BJ (cell line): ENCODE measurements around the gene ZCCHC2. TPM values are rescaled to one million over a fixed set of nuclear protein-coding genes. Genes with fewer than 3 reads are reported as not detected.

Experiments
- CTCF ChIA-PET: fragments of 350-600 bp; formaldehyde crosslinking; extraction: SDS; loops from one replicate; lab custom pipeline; 2021; ENCODE audit warnings: antibody characterized with exemption, inconsistent platforms; lab: Yijun Ruan, JAX
- POLR2A ChIA-PET: fragments of 300-600 bp; sonication (Branson Sonifier 250); formaldehyde crosslinking; extraction: SDS; loops from one replicate; lab custom pipeline; 2021; ENCODE audit warnings: antibody characterized with exemption; lab: Charles Lee
- DNase-seq: peaks from one replicate; pipeline ENCODE4 v3.0.0-alpha.2; 2011; ENCODE audit warnings: low read depth
- H3K27me3 ChIP-seq: 2 replicates; pipeline ENCODE4 v1.6.0; 2011; ENCODE audit warnings: low read length; ENCODE audit not compliant: control insufficient read depth, insufficient read depth
- H3K36me3 ChIP-seq: 2 replicates; pipeline ENCODE4 v1.5.1; 2011; ENCODE audit warnings: low read length; ENCODE audit not compliant: control insufficient read depth, insufficient read depth
- H3K4me3 ChIP-seq: 2 replicates; pipeline ENCODE4 v1.5.1; 2011; ENCODE audit warnings: low read depth, mild to moderate bottlenecking, control low read depth, low read length
- polyA plus RNA-seq: library from polyadenylated mRNA; depleted of rRNA; stranded (reverse); fragments of >200 nt; gene quantifications from 2 replicates; pipeline ENCODE4 v1.2.3, GENCODE V29; 2011
- TF ChIP-seq, protein P1 (sequence below): IDR thresholded peaks from 2 replicates; pipeline ENCODE4 v1.5.1; 2011; ENCODE audit warnings: low read depth, mild to moderate bottlenecking, control low read depth, inconsistent platforms, low read length, moderate library complexity; ENCODE audit not compliant: insufficient read depth

The ZCCHC2 gene
- polyA plus RNA-seq, 1 experiment, result 5.8 TPM

DNA sequence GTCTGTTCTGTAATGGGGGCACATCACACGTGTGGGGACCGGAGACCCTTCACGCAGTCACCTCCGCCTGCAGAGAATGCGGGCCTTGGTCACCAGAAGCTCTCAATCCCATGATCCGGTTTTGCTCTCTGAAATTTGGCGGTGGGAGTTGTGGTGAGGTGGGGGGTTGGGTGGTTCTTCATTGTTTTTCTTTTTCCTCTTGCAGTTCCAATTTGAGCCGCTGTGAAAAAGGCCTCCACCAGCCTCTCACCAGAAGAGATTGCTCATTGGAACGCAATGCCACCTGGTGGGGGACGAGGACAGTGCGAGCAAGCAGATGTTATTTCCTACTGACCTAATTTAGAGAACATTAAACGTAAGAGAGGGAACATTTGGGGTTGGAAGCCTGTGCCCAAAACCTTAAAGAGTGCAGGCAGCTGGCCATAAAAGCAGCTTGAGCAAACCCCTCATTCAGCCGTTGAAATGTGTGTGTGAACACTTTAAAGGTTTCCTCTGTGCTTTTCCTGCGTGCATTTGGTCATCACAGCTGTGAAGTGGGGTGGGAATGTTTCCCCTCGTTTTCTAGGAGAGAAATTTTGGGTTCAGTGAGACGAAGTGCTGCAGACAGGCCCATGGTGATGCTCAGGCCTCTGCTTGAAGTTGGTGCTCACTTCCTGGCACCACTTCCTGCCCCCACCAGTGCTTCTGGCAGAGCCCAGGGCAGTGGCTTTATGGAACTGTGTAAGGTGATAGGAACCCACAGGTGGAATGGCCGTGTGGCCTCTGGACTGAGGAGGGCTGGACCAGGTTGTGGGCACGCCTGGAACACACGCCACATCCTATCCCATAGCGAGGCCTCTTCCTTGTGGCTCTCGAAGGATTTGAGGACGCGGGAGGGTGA, 61.7 kb downstream of the ZCCHC2 start:
- ChIA-PET CTCF (interaction anchor here (0.7 to 6.9 kb wide), 35 partner anchors 9 to 403 kb away, joined by 3 to 131 read pairs (median 5); partner anchors contain the start of genes PIGN and RELCH), POLR2A (no interaction called here)
- TF ChIP-seq, protein P1, sequence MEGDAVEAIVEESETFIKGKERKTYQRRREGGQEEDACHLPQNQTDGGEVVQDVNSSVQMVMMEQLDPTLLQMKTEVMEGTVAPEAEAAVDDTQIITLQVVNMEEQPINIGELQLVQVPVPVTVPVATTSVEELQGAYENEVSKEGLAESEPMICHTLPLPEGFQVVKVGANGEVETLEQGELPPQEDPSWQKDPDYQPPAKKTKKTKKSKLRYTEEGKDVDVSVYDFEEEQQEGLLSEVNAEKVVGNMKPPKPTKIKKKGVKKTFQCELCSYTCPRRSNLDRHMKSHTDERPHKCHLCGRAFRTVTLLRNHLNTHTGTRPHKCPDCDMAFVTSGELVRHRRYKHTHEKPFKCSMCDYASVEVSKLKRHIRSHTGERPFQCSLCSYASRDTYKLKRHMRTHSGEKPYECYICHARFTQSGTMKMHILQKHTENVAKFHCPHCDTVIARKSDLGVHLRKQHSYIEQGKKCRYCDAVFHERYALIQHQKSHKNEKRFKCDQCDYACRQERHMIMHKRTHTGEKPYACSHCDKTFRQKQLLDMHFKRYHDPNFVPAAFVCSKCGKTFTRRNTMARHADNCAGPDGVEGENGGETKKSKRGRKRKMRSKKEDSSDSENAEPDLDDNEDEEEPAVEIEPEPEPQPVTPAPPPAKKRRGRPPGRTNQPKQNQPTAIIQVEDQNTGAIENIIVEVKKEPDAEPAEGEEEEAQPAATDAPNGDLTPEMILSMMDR, result peak; percentile 98
- Histone ChIP-seq H3K27me3 (no peaks in the 10 kb centered on the region), H3K36me3 (no peaks in the 10 kb centered on the region), H3K4me3 (no peak overlapping the region)
- DNase-seq, result peak; percentile 13

DNA sequence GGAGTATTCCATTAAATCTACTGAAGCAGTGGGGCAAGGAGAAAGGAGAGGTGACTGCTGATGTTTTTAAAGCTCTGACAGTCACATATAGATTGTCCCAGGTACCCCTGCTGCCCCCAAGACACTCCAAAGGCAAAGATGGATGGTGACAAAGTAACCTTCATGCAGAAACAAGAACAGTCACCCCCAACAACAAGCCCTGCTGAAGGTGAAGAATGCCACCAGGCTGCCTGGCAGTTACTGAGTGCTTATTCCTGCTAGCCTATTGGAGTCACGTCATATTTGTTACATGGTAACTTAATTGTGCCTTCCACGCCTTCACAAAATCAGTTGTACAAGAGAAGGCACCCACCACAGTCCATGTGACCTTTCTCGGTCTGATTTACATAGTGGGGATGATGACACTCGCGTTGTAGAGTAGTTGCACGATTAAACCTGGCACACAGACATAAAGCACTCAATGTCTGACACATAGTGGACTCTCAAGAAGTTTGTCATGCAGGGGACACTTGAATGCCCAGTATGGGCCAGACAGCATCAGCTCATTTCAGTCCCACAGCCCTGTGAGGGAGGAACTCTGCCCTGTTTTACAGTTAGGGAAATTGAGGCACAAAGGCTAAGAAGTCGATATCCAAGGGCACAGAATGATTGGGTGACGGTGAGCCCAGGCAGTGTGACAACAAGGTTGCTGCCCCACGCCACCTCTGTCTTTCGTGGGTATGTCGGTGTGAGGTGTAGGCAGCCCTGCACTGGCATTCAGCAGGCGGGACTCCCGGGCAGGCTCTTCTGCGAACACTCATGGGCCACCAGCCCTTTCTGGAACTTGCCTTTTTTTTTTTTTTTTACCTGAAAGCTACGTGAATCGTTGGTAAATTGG, 62.7 kb downstream of the ZCCHC2 start:
- TF ChIP-seq, protein P1, result no peak
- POLR2A ChIA-PET, result no interaction called here
- CTCF ChIA-PET, result interaction anchor here (0.6 to 6.9 kb wide), 27 partner anchors 10 to 751 kb away, joined by 3 to 131 read pairs (median 6); partner anchors contain the start of genes PHLPP1, PIGN and RELCH
- no peaks in the 10 kb centered on the region for H3K36me3 ChIP-seq
- DNase-seq, result no peak
- 0 out of 2 replicates have a peak, but pooled peaks cover 2% of the 10 kb centered on the region for H3K27me3 ChIP-seq
- H3K4me3 ChIP-seq, result no peak overlapping the region

DNA sequence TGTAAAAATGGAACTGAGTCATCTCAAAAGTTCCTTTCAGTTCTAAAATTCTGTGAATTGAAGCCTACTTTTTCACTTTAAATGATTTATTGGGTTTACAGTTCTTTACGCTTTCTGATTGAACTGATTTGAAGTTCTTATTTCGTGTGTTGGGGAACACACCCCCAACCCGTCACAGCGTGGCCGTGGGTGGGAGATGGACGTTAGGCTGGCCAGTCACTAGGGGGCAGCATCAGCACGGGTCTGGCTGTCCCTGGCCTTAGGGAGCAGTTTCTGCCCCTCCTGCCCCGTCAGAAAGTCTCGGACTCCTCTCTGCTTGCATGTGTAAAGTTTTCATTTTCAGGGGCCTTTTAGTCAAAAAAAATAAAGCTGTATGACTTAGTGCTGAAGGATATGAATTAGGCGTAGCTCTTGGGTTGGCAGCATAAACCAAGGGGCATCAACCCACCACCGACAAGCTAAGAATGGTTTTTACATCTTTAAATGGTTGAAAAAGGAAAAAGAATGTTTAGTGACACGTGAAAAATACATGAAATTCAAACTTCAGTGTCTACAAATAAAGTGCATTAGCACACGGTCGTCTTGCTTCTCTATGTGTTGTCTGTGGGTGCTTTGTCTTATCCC, 63.4 kb downstream of the ZCCHC2 start:
- POLR2A ChIA-PET, result no interaction called here
- 0 out of 2 replicates have a peak, but pooled peaks cover 2% of the 10 kb centered on the region for H3K27me3 ChIP-seq
- TF ChIP-seq, protein P1, result peak; percentile 96
- H3K36me3 ChIP-seq, result no peaks in the 10 kb centered on the region
- H3K4me3 ChIP-seq, result no peak overlapping the region
- peak; percentile 7 for DNase-seq
- CTCF ChIA-PET, result interaction anchor here (0.6 to 6.9 kb wide), 39 partner anchors 8 to 899 kb away, joined by 3 to 131 read pairs (median 4); partner anchors contain the start of genes PHLPP1, PIGN and RELCH

DNA sequence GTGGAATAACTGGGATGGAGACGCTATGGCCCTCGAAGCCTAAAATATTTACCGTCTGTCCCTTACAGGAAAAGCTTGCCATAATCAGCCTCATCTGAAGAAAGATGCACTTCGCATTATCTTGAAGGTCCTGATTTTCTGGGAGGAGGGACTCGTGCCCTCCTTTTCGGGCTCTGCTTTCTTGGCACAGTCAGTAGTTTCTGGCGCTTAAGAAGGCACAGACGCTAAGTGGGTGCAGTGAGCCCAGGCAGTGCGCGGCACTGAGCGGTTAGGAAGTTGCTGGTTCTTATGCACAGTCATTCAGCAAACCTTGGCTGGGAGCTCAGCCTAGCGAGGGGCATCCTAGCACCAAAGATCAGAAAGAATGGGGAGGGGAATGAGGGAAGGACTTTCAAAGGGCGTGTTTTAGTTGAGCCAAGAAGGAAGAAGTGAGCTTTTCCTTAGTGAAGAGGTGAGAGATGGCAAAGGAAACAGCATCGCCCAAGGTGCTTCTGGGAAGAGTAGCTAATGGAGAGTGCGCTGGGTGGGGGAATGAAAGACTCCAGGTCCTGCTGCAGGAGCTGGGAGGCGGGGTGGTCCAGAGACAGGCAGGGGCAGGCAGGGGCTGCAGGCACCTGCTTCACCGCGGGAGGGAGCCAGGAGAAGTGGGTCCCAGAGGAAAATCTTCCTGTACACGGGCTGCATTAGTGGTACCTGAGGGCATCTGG, 64.1 kb downstream of the ZCCHC2 start:
- DNase-seq, result no peak
- no peaks in the 10 kb centered on the region for H3K36me3 ChIP-seq
- no peak overlapping the region for H3K4me3 ChIP-seq
- 0 out of 2 replicates have a peak, but pooled peaks cover 2% of the 10 kb centered on the region for H3K27me3 ChIP-seq
- CTCF ChIA-PET, result interaction anchor here (0.5 to 6.9 kb wide), 34 partner anchors 8 to 898 kb away, joined by 3 to 131 read pairs (median 4); no protein-coding TSS in a partner anchor
- TF ChIP-seq, protein P1, result no peak
- POLR2A ChIA-PET, result no interaction called here
